ENCODE data around the gene RERE. TPM values are rescaled to one million over a fixed set of nuclear protein-coding genes. Genes with fewer than 3 reads are reported as not detected.
A peak's percentile ranks its signal among the peaks of the same experiment; 100 is the strongest.
"Not testable (repeated sequence)": the region's sequence is repeated elsewhere in the genome, so short reads cannot be mapped to it uniquely, and the experiment has no call there.

The RERE gene
- total and polyA plus RNA-seq, 7 donors: 19.2 to 148 (median 90.6) TPM

- intact Hi-C loops (cut with DNase I): loop anchor here (5.0 kb wide), 1 partner anchor 64 kb away; no protein-coding TSS in a partner anchor
- Histone ChIP-seq H3K4me1 (peaks cover 0 to 51% (median 43%) of the 10 kb centered on the region in 4 donors), H3K4me3 (peak overlapping the region in 3 of 4 donors; percentile 2 to 27 (median 11)), H3K27ac (peak overlapping the region; percentile 58 to 79 (median 70)), H3K9me3 (no peaks in the 10 kb centered on the region), H3K27me3 (no peaks in the 10 kb centered on the region), H3K36me3 (no peaks in the 10 kb centered on the region)
- peak; percentile 75 for DNase-seq
- 47 to 60% methylated on average over 15 of the region's 15 CpGs for WGBS, 2 donors
- TF ChIP-seq, protein P1, sequence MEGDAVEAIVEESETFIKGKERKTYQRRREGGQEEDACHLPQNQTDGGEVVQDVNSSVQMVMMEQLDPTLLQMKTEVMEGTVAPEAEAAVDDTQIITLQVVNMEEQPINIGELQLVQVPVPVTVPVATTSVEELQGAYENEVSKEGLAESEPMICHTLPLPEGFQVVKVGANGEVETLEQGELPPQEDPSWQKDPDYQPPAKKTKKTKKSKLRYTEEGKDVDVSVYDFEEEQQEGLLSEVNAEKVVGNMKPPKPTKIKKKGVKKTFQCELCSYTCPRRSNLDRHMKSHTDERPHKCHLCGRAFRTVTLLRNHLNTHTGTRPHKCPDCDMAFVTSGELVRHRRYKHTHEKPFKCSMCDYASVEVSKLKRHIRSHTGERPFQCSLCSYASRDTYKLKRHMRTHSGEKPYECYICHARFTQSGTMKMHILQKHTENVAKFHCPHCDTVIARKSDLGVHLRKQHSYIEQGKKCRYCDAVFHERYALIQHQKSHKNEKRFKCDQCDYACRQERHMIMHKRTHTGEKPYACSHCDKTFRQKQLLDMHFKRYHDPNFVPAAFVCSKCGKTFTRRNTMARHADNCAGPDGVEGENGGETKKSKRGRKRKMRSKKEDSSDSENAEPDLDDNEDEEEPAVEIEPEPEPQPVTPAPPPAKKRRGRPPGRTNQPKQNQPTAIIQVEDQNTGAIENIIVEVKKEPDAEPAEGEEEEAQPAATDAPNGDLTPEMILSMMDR (IDR thresholded peaks at IDR 0.05): peak; percentile 43 to 66 (median 46)
- TF ChIP-seq POLR2AphosphoS5 (IDR thresholded peaks at IDR 0.05) (no peak), POLR2A (IDR thresholded peaks at IDR 0.05) (no peak)
These were observed 219.2 kb downstream of the RERE start for GRCh38 chr1:8598060-8598724.

DNA sequence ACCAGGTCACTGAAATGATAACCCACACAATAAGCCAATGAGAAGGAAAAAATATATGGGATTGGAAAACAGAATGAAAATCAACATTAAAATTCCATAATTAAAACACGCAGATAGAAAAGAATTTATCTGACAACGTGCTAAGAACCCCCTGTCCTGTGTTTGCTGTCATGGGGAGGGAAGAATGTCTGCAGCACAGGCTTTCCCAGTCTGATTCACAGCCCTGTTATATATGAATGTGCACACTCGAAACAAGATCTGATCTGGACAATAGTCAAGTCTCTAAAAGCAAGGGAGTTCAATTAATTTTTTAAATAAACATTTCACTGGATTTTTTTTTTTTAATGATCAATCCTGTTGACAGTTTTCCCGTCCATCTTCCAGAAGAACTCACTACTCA lies 220.0 kb downstream of the RERE start:
- peak overlapping the region; percentile 58 to 79 (median 70) for H3K27ac ChIP-seq

GRCh38 chr1:8595941-8596340 lies 221.5 kb downstream of the RERE start:
- no peak overlapping the region for H3K4me3 ChIP-seq
- H3K4me1 ChIP-seq: peaks cover 0 to 59% (median 50%) of the 10 kb centered on the region in 4 donors
- no peaks in the 10 kb centered on the region for H3K36me3 ChIP-seq
- no peaks in the 10 kb centered on the region for H3K27me3 ChIP-seq
- TF ChIP-seq, protein P1 (IDR thresholded peaks at IDR 0.05): no peak
- TF ChIP-seq POLR2A (IDR thresholded peaks at IDR 0.05) (no peak), POLR2AphosphoS5 (IDR thresholded peaks at IDR 0.05) (no peak), EP300 (IDR thresholded peaks at IDR 0.05) (no peak)
- H3K27ac ChIP-seq: peak overlapping the region in 3 of 4 donors; percentile 13 to 30 (median 29)
- no peak for DNase-seq
- no peaks in the 10 kb centered on the region for H3K9me3 ChIP-seq
- intact Hi-C loops (cut with DNase I): loop anchor here (5.0 kb wide), 1 partner anchor 66 kb away; no protein-coding TSS in a partner anchor
- WGBS, 2 donors: 52 to 60% methylated on average over 1 of the region's 1 CpG

More for the DNA sequence above, 220.0 kb downstream of the RERE start:
- Histone ChIP-seq H3K4me1 (peaks cover 0 to 51% (median 43%) of the 10 kb centered on the region in 4 donors), H3K36me3 (no peaks in the 10 kb centered on the region), H3K27me3 (no peaks in the 10 kb centered on the region), H3K4me3 (peak overlapping the region in 1 of 4 donors; percentile 27), H3K9me3 (no peaks in the 10 kb centered on the region)
- no peak for DNase-seq
- intact Hi-C loops (cut with DNase I): loop anchor here (5.0 kb wide), 1 partner anchor 65 kb away; no protein-coding TSS in a partner anchor
- 80 to 85% methylated on average over 4 of the region's 4 CpGs for WGBS, 2 donors
- TF ChIP-seq, protein P1 (IDR thresholded peaks at IDR 0.05): no peak
- TF ChIP-seq POLR2A (IDR thresholded peaks at IDR 0.05): no peak
- TF ChIP-seq EP300 (IDR thresholded peaks at IDR 0.05): no peak
- TF ChIP-seq POLR2AphosphoS5 (IDR thresholded peaks at IDR 0.05): no peak

GRCh38 chr1:8595332-8595731 lies 222.1 kb downstream of the RERE start:
- Histone ChIP-seq H3K4me3 (no peak overlapping the region), H3K27ac (peak overlapping the region in 1 of 4 donors; percentile 2), H3K4me1 (peaks cover 0 to 64% (median 56%) of the 10 kb centered on the region in 4 donors), H3K36me3 (no peaks in the 10 kb centered on the region), H3K27me3 (no peaks in the 10 kb centered on the region), H3K9me3 (no peaks in the 10 kb centered on the region)
- TF ChIP-seq, protein P1 (IDR thresholded peaks at IDR 0.05): no peak
- no peak for TF ChIP-seq EP300 (IDR thresholded peaks at IDR 0.05)
- no peak for DNase-seq
- intact Hi-C loops (cut with DNase I): loop anchor here (5.0 kb wide), 1 partner anchor 67 kb away; no protein-coding TSS in a partner anchor

- H3K36me3 ChIP-seq; H3K9me3 ChIP-seq; H3K4me3 ChIP-seq; H3K27me3 ChIP-seq; H3K27ac ChIP-seq; intact Hi-C loops (cut with DNase I); DNase-seq: not testable (repeated sequence)
- 92 to 95% methylated on average over 3 of the region's 3 CpGs for WGBS, 2 donors
- peaks cover 0 to 54% (median 43%) of the 10 kb centered on the region in 4 donors for H3K4me1 ChIP-seq
These were observed 224.1 kb downstream of the RERE start for GRCh38 chr1:8593292-8593691.
